Activated T-helper 9 cell treated with anti-CD3 and anti-CD28 coated beads, Interleukin-2, amount 50 U/mL, for 16 hours (primary cell): Measurements from ENCODE around the gene SLC22A5.

ENCODE experiments used
- DNase-seq: peaks from one replicate; pipeline ENCODE4 v3.0.0-alpha.2; 2020; ENCODE audit warnings: low read depth

The SLC22A5 gene

DNA sequence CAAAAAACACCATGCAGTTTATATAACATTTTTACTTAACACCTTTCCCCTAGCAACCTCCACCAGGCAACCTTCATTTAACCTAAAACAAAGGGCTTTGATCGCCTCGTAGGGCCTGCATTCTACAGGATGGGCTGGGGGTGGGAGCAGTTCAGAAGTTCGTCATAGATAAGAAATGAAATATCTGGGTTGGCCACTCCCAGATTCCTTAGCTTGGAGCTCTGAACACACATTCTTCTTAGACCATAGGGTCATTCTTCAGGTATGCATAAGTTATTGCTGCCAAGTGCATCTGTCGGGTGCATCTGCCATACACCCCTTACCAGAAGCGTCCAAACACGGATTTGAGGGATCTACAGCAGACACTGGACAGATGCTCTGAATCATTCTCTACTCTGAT, 4.3 kb upstream of the SLC22A5 start:
- DNase-seq = no peak

DNA sequence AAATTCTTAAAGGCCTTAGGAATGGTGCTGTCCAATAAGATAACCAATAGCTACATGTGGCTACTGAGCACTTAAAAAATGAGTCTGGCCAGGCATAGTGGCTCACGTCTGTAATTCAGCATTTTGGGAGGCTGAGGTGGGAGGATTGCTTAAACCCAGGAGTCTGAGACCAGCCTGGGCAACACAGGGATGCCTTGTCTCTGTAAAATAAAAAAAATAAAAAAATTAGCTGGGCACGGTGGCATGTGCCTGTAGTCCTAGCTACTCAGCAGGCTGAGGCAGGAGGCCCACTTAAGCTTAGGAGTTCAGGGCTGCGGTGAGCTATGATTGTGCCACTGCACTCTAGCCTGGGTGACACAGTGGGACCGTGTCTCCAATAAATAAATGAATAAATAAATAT, 1.3 kb upstream of the SLC22A5 start:
- no peak for DNase-seq

DNA sequence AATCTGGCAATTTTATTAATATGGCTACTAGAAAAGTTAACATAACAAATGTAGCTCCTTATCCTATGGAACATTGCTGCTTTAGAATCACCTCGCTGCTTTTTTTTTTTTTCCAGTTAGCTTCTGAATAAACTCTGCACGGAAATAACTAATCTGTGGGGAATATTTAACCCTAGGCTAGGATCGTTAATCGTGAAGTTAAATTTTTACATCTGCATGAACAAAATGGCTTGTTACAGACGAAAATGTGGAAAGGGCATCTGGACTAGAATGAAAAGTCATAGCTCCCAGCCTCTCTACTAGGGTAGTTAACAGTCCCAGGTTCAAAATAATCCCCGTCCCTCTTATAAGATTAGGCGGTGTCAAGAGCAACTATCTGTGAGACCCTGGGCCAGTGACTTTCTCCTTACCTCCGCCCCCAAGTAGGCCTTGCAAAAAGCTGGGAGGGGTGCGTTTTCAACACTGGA, 470 bp upstream of the SLC22A5 start:
- DNase-seq = no peak

DNA sequence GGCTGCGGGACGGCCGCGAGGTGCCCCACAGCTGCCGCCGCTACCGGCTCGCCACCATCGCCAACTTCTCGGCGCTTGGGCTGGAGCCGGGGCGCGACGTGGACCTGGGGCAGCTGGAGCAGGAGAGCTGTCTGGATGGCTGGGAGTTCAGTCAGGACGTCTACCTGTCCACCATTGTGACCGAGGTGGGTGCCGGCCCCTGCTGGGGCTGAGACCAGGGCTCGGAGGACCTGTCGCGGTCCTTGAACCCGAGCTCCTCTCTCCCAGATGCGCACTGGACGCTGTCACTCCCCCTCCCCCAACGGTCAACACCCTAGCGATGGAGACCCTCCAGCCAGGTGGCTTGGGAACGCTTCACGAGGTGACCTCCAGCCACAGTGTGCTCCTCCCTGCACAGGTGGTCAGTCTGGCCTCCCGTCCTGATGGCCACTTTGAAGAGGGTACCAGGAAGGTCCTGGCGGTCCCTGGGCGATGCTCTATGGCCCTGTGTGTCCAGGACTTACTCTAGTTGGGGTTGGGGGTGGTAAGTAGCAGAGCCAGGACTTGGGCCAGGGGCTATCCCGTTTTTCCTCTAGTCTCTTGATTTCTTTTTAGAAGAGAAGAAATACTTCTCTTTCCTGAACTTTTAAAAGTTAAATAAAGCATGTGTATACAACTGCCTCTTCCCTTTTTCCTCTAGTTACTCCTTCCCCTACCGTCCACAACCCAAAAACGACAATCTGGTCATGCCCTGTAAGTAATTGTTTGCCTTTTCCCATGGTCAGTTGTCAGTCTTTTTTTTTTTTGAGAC, 866 bp downstream of the SLC22A5 start:
- no peak for DNase-seq

DNA sequence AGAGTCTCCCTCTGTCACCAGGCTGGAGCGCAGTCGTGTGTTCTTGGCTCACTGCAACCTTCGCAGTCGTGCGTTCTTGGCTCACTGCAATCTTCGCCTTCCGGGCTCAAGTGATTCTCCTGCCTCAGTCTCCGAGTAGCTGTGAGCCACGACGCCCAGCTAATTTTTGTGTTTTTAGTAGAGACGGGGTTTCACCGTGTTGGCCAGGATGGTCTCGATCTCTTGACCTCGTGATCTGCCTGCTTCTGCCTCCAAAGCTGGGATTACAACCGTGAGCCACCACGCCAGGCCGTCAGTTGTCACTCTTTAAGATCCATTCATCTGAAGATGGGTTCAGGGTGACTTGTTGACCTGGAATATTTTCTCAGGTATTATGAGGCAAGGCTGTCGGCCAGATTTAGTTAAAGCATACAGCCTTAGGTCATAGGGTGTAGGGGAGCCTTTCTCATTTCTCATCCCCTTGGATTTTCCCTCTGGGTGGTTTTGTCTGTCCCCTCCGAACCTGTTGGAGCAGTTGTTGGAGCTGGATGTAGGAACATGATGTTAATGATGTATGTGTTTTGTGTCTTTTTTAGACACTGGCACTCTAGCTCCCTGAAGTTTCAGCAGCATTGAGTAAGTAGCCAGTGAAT, 1.6 kb downstream of the SLC22A5 start:
- DNase-seq = no peak

DNA sequence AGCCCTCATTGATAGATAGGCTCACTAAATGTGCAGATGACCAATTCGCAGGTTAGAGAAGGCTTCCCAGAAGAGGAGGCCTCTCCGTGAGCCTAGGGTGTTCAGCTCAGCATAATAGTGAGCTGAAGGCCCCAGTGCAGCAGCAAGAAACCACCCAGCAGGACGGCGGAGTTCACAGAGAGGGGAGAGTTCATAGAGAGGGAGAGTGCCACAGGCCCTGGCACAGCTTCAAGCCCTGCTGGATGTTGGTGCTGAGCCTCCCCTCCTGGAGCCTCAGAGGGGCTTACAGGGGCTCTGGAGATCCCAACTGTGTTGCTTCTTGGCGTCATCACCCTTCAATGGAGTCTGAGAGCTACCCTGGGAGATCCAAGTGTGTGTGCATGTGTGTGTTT, 2.1 kb downstream of the SLC22A5 start:
- no peak for DNase-seq

DNA sequence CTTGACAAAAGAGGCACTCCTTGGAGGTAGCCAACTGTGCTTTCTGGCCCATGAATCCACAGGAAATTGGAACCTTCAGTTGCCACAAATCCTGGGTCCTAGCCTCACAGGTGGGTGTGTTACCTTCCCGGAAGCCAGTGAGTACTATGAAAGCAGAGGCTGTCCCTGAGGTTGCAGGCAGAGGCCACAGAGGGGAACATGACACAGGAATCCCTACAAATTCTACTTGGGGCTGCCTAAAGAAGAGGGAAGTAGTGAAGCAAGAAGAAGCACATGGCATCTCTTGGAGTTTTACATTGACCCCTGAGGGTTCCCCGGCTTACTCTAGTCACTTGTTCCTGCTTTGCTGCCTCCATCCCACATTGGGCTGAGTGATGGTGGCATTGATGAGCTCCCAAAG, 2.6 kb downstream of the SLC22A5 start:
- DNase-seq = no peak

DNA sequence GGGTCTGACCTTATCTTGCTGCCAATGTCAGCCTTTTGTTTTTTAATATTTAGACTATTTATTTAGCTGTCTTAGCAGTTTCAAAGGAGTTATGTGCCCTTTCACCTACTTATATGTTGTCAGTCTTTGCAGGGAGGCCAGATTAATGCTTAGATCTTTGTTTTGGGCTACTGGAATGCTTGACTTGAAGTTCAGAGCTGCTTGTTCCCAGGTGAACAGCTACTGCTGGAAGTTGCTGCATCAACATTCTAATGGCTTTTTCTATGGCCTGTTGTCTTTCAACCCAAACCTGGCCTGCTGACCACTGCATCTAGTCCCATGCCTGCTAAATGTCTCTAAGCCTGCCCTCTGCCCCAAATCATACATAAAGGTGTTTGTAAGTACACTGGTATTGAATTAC, 3.0 kb downstream of the SLC22A5 start:
- no peak for DNase-seq

DNA sequence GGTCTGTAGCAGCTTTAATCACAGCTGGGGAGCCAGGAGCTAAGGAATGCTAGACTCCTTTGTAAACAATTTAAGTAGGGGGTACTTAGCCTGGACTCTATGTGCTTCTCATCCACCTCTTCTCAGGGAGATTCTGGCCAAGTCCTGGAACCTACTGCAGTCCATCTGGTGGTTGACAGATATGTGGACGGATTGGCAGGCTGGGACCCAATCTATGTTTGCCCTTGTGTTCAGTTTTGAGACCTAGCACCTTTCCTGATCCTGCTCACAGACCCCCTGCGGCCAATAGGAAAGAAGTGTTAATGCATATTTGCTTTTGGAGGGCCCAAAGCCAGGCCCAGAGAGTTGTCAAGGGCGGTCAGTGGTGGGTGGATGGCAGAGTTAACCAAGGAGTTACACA, 6.4 kb downstream of the SLC22A5 start:
- DNase-seq = no peak

DNA sequence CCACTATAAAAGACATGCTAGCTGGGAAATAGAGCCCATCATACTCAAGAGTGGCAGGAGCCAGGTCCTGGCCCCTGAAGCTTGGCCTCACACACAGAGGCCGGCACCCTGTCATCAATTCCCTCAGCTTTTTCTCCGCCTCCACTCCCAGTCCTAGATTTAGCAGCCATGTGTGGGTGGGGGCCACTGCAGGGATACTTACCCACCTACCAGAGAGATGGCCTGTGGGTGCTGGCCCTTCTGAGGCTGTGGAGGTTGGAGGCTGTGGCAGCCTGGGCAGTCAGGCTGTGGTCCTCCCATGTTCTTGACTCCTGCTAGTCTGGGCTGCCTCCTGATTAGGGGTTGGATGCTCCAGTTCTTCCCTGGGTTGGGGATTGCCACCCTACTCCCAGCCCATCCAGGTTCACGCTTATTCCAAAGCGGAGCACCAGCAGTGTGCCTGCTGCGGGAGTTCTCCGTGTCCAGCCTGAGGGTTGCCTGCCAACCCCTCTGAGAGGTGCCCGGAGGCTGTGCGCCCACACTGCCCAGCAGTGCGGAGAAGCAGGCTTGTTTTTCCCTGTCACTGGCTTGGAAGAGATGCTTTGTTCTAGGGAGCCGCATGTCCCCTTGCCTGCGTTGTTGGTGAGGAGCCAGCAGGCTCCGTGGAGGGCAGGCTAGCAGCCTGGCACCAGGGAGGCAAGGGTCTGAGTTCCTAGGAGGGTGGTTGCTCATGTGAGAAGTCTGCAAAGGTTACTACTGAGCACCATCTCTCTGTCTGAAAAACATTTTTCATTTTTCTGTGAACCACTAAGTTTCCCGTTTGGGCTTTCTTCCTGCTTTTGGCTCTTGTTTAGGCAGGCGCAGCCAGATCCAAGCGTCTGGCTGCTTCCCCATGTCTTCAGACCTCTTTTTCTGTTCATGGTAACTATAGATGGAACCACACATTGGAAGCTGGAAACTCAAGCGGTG, 7.5 kb downstream of the SLC22A5 start:
- no peak for DNase-seq

DNA sequence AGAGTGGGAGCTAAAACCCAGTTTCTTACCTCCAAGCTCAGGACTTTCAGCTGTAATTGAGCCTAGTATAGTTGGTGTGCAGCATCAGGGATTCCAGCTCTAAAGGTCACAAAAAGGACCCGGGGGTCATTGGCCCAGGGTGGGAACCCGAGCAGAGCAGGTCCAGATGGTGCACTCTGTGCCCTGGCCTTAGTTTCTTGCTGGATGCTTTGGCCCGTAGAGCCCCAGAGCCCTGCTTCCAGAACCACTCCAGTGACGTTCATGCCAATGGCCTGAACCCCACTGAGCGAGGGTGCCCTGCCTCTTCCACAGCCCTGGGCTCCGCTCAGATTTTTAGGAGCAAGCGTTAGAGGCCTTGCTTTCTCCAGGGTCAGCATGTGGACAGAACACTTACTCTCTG, 8.2 kb downstream of the SLC22A5 start:
- no peak for DNase-seq

DNA sequence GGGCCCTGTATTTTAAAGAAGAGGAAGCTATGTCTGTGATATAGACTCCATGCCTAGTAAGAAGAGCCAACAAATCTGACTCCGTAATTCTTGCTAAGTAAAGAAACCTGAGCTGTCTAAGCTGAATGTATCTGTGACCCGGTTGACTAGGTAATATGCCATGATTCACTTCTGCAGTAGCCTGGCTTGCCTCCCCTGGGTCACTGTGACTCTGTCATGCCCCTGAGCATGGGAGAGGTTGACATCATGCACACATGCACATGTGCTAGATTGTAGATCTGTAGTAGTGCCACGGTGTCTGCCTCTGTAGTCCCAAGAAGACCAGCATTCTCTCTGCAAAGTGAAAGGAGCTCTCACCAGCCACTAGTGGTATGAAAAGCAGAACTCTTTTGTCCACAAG, 9.1 kb downstream of the SLC22A5 start:
- no peak for DNase-seq

DNA sequence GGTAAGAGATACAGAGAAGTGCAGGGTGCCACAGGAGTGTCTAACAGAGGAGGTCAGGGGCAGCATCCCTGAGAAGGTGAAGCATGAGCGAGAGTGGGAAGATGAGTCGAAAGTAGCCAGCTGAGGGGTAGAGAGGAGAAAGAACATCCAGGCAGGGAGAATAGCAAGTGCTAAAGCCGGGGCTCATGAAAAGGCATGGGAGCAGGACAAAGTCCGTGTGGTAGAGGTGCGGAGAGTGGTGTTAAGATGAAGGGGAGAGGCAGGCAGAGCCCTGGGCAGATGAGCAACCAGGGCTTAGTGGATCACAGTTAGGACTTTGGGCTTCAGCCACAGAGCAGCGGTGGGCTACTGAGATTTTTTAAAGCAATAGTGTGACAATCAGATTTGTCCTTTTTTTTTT, 10.5 kb downstream of the SLC22A5 start:
- no peak for DNase-seq

DNA sequence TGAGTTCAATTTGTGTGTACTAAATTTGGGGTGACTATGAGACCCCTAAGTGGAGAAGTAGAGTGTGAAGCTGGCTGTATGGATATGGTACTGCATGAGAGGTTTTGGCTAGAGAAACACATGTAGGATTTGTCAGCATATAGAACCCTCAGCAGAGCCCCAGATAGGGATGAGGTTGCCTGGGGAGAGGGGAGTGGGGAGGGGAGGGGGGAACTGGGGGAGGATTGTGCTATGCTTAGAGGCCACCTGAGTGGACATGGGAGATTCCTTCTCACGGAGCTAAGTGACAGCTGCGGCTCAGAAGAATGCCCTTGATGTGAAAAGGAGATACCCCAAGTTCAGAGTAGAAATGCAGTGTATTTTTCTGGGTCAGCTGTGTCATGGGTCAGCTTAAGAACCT, 11.2 kb downstream of the SLC22A5 start:
- no peak for DNase-seq

DNA sequence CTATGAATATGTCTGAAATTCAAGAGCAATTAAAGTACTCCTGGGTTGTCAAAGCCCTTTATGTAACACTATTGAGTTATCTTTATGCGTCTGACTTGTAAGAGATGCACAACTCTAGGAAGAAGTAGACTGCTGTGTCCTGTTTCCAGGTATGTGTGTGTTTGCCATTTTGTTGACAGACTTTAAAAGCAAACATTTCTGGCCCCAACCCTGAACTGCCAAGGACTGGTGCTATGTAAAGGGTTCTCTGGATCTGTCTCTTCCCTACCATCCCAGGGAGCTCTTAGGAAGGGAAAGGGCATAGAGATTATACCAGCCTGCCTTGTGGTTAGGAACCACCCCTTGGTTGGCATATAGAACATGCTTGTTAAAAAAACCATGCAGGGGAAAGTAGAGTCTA, 12.1 kb downstream of the SLC22A5 start:
- no peak for DNase-seq

DNA sequence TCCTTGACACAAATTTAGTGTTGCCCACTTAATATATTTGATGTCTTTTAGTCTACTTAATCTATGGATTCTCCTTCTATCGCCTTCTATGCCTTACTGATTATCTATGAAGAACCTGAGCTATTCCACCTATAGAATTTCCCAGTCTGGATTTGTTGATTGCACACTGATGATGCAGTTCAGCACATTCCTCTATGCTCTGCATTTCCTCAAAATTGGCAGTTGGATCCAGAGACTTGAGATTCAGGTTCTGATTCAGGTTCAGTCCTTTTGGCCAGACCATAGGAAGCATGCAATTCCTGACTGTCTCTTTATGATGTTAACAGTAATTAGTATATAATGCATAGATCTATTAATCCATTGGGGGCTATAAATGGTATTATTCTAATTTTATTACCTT, 13.8 kb downstream of the SLC22A5 start:
- no peak for DNase-seq

DNA sequence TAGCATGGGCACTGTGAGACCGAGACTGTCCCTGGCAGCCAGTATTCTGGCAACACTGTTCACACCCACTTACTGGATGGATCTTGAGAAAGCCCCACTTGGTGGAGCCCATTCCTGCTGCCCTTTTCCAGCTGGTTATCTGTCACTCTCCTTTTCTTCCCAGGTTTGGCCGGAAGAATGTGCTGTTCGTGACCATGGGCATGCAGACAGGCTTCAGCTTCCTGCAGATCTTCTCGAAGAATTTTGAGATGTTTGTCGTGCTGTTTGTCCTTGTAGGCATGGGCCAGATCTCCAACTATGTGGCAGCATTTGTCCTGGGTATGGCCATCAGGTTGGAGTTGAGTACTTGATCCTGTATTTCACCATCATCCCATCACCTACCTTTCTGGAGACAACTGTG, 14.5 kb downstream of the SLC22A5 start:
- no peak for DNase-seq

DNA sequence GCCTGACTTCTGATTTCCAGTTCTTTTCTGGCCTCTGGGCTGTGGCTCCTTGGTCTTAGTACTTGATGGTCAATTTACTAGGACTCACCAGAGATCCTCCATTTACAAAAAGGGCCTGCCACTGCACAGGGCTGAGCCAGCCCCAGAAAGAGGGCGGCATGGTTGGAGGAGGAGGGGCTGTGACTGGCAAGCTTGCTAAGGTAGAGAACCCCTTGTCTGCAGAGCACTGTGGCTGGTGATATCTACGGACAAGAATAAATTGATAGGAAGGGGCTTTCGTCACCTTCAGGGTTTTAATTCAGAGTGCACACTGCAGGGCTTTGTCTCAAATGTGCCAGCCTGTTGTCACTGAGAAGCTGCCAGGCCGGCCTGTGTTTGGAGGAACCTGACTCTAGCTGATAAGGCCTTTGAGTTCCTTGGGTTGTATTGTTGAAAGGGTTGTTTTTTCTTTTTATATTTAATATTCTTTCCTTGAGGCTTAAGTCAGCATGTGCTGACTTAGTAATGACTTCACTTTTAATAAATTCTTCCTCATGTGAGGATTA, 15.1 kb downstream of the SLC22A5 start:
- no peak for DNase-seq

DNA sequence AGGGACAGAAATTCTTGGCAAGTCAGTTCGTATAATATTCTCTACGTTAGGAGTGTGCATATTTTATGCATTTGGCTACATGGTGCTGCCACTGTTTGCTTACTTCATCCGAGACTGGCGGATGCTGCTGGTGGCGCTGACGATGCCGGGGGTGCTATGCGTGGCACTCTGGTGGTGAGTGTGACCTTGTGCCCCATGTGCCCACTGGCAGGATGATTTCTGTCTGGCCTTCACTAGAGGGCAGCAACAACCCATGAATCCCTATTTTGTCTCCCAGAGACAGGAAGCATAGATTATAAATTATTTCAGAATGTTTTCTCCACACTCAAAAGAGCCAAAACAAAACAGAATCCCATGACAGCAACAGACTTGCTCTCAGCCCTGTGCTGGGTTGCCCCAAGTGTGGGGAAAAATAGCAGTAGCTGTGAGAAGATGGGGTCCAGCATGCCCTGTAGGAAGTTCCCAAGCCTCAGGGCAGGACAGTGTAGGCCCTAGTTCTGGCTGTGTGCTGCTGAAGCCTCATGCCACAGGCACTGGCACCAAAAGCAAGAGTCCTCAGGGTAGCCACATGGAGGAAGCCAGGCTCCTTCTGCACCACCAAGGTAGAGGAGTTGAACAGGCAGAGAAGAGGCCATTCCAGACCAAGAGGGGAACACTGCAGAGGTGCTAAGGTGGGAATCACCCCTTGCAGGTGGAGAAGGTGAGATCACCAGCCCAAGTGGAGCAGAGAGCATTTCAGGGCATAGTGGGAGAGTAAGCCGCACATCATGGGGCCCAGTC, 16.0 kb downstream of the SLC22A5 start:
- peak; percentile 38 for DNase-seq

DNA sequence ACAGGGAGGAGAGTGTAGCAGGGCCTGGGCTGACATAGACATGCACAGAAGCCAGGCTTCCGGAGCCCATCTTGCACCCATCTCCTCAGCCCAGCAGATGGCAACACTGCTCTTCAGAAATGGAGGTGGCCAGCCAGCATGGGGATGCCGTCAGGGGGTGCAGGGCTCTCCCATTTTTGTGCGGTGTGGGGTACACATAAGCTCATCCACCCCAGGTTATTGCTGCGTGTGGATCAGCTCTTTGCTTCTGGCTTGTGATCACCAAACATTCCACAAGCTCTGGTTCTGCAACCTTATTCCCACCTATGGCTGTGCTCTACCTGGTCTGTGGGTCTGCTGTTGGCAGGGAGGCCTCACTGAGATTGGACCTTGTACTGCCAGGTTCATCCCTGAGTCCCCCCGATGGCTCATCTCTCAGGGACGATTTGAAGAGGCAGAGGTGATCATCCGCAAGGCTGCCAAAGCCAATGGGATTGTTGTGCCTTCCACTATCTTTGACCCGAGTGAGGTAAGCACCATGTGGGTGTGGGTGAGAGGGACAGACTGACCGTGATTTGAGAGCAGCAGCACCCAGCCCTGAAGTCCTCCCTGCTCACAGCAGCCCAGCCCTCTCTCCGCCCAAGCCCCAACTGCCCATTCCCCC, 17.3 kb downstream of the SLC22A5 start:
- DNase-seq = peak; percentile 57

DNA sequence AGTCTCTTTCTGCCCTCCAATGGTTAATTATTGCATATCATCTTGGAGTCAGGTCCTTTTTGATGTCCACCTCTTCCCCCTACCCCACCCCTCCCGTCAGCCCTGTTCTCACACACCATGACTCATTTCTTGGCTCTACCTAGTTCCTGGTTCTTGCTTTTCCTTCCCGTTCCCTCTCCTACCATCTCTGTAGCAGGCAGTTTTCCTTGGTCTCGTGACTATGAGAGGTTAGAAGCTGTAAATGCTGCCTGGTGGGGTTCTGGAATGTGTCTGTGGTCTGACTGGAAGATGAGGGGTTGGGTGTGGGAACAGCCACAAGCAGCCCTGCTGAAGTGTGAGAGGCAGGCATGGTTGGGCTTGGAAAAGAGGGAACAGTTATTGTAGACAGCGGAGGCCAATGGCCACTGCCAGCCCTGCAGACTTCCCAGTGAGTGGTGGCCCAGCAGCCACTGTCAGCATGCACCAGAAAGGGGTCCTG, 18.2 kb downstream of the SLC22A5 start:
- DNase-seq = no peak
